Skin epidermis (tissue), 12 donors: ENCODE results near the gene SIGLEC14.

Source experiments
- H3K27ac ChIP-seq, 21 experiments: fragments of 200-600 bp; sonication (generic) in 11 of 21; one replicate each; pipeline ENCODE4 v1.5.0; 2020; ENCODE audit warnings: mild to moderate bottlenecking in 3 of 21, inconsistent platforms in 2 of 21, moderate library complexity in 2 of 21
- H3K4me3 ChIP-seq, 7 experiments: fragments of 200-600 bp; sonication (generic) in 2 of 7; one replicate each; pipeline ENCODE4 v1.5.0; 2020; ENCODE audit warnings: inconsistent platforms in 2 of 7, mild to moderate bottlenecking in 2 of 7, moderate library complexity in 1 of 7

SIGLEC14 gene

DNA sequence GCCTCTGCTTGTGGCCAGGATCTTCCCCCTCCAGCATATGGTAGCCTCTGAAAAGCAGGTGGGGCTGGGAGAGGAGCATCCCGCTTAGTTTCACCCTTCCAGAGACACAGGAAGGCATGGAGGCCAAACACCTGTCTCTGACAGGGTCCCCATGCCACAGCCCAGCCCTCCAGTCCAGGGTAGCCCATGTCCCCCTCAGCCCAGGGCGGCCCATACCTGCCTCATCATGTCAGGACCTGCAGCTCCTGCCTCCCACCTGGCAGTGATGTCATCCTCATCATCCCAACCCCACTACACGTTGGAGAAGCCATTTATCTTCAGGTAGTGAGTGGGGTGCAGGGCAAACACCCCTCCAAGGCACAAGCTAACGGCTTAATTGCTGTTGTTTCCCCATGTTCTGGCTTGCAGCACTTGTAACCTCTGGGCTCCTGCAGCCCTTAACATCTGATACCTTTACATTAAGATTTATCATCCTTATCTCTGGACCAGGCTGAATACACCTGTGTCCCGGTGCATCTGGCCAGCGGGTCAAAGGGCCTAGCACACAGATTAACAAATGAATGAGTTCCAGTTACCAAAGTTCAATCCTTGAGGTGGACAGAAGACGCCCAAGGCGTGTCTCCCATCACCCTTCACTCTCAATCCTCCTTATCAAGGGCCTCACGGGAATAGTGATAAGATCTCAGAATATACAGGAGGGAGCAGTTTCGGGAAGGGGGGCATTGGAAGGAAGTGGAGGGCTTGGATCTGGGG lies 53.3 kb downstream of the SIGLEC14 start:
- H3K4me3 ChIP-seq = peak overlapping the region; percentile 33 to 59 (median 45)
- H3K27ac ChIP-seq = peak overlapping the region in 7 of 21 experiments; percentile 14 to 73 (median 61)
